ENCODE data around the gene VTI1A. TPM values are rescaled to one million over a fixed set of nuclear protein-coding genes. Genes with fewer than 3 reads are reported as not detected.

VTI1A gene
- total RNA-seq, 2 donors from 2014 or later = 71.6 to 139 TPM

Other genes with a start within 250 kb of the VTI1A start
- not detected for gene TECTB, start 163.8 kb upstream of the VTI1A start, total RNA-seq
- gene ACSL5, start 73.1 kb upstream of the VTI1A start, total RNA-seq = 10 to 100 TPM; 13.9 to 16.7 TPM
- 10 to 100 TPM; 23.6 to 25.9 TPM for gene ZDHHC6, start 301 bp upstream of the VTI1A start, total RNA-seq

Measured in thoracic aorta (tissue), 2 donors.